Measurements from ENCODE around the gene RPSA. TPM values are rescaled to one million over a fixed set of nuclear protein-coding genes. Genes with fewer than 3 reads are reported as not detected.

RPSA gene
- total and polyA plus RNA-seq, 4 donors, result 657 to 1,968 (median 1,258) TPM

DNA sequence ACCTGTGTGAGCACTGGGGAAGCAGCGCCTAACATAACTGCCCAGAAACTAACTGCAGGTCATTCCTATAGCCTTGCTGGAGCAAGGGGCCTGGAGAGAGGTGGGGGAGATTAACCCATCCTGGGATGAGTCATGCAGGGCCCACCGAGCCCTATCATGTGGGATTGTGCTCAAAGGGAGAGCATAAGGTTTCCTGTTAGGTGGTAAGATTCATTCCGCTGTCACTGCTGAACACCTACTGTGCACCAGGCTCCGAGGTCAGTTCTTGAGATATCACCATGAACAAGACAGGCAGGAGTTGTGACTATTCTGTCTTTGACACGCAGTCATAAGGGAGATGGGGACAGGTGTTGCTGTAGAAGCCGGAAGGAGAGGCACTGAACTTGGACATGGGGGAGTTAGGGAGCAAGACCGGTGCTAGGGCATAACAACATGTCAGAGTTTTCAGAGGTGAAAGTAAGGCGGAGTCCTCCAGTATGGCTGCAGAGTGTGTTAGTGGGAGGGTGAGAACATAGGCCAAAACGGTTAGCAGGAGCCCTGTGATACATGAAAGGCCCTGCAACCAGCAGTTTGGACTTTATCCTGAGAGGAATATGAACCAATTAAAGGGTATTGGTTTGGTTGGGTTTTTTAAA is 20.9 kb upstream of the RPSA start:
- H3K9ac ChIP-seq (ENCODE audit: insufficient read depth in 1 of 2, low read length in 2 of 2), result no peak overlapping the region
- 74 to 83% methylated on average over 9 of the region's 9 CpGs for WGBS, 2 donors
- peaks cover 4 to 9% (median 4%) of the 10 kb centered on the region in 4 donors for H3K36me3 ChIP-seq (ENCODE audit: control insufficient read depth in 4 of 4, insufficient read depth in 4 of 4, low read length in 4 of 4)

DNA sequence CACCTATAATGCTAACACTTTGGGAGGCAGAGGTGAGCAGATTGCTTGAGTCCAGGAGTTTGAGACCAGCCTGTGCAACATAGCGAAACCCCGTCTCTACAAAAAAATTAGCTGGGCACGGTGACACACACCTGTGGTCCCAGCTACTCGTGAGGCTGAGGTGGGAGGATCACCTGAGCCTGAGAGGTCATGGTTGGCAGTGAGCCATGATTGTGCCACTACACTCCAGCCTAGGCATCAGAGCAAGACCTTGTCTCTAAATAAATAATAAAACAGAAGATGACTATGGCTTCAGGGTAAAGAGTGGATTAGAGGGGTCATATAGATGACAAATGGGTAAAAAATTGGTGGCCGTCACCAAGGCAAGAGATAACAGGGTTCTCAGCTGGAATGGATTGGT is 20.2 kb upstream of the RPSA start:
- DNase-seq, result no peak
- Histone ChIP-seq H3K4me3 (no peak overlapping the region), H3K9ac (ENCODE audit: insufficient read depth in 1 of 2, low read length in 2 of 2) (no peak overlapping the region), H3K27me3 (ENCODE audit: control insufficient read depth in 3 of 3, insufficient read depth in 3 of 3, low read length in 2 of 3) (no peaks in the 10 kb centered on the region), H3K27ac (ENCODE audit: low read depth in 1 of 2, low read length in 1 of 2) (no peak overlapping the region), H3K9me3 (ENCODE audit: control insufficient read depth in 4 of 4, insufficient read depth in 3 of 4, low read length in 3 of 4) (no peaks in the 10 kb centered on the region), H3K36me3 (ENCODE audit: control insufficient read depth in 4 of 4, insufficient read depth in 4 of 4, low read length in 4 of 4) (peaks cover 10 to 17% (median 10%) of the 10 kb centered on the region in 4 donors), H3K4me1 (ENCODE audit: control insufficient read depth in 5 of 5, insufficient read depth in 5 of 5, low read length in 5 of 5) (peaks cover 0 to 12% (median 0%) of the 10 kb centered on the region in 5 donors)
- TF ChIP-seq, protein P1, sequence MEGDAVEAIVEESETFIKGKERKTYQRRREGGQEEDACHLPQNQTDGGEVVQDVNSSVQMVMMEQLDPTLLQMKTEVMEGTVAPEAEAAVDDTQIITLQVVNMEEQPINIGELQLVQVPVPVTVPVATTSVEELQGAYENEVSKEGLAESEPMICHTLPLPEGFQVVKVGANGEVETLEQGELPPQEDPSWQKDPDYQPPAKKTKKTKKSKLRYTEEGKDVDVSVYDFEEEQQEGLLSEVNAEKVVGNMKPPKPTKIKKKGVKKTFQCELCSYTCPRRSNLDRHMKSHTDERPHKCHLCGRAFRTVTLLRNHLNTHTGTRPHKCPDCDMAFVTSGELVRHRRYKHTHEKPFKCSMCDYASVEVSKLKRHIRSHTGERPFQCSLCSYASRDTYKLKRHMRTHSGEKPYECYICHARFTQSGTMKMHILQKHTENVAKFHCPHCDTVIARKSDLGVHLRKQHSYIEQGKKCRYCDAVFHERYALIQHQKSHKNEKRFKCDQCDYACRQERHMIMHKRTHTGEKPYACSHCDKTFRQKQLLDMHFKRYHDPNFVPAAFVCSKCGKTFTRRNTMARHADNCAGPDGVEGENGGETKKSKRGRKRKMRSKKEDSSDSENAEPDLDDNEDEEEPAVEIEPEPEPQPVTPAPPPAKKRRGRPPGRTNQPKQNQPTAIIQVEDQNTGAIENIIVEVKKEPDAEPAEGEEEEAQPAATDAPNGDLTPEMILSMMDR (IDR thresholded peaks at IDR 0.05; ENCODE audit: control extremely low read depth, extremely low read depth), result no peak
- no peak for ATAC-seq (ENCODE audit: insufficient read depth, low FRiP score)
- WGBS, 2 donors, result 71 to 74% methylated on average over 5 of the region's 5 CpGs

More for the DNA sequence above, 20.9 kb upstream of the RPSA start:
- Histone ChIP-seq H3K4me1 (ENCODE audit: control insufficient read depth in 5 of 5, insufficient read depth in 5 of 5, low read length in 5 of 5) (peaks cover 0 to 12% (median 0%) of the 10 kb centered on the region in 5 donors), H3K27me3 (ENCODE audit: control insufficient read depth in 3 of 3, insufficient read depth in 3 of 3, low read length in 2 of 3) (no peaks in the 10 kb centered on the region), H3K27ac (ENCODE audit: low read depth in 1 of 2, low read length in 1 of 2) (no peak overlapping the region), H3K4me3 (no peak overlapping the region), H3K9me3 (ENCODE audit: control insufficient read depth in 4 of 4, insufficient read depth in 3 of 4, low read length in 3 of 4) (no peaks in the 10 kb centered on the region)
- ATAC-seq (ENCODE audit: insufficient read depth, low FRiP score) (no peak), DNase-seq (no peak)
- TF ChIP-seq, protein P1 (IDR thresholded peaks at IDR 0.05; ENCODE audit: control extremely low read depth, extremely low read depth), result no peak

DNA sequence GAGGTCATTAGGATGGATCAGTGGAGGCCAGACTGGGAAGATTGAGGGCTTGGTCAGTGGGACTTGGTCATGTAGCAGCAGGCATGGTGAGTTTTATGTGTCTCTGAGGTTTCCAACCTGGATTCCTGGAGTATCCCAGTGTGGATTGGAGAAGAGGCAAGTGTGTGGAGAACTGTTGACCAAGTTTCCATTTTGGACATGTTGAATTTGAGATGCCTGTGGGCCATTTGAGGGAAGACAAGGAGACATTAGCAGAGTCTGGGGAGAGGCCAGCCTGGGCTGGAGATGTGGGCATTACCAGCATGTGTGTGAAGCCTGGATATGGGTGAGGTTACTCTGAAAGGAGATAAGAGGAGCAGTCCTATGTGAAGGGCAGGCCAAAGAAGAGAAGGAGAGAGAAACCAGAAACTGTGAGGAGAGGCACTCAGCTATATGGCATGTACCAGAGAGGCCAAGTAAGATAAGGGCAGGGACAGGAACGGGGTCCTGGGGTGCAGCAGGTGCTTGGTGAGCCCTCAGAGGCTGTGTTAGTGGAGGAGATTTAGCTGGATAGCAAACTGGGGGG is 19.0 kb upstream of the RPSA start:
- no peak overlapping the region for H3K27ac ChIP-seq (ENCODE audit: low read depth in 1 of 2, low read length in 1 of 2)
- no peak overlapping the region for H3K9ac ChIP-seq (ENCODE audit: insufficient read depth in 1 of 2, low read length in 2 of 2)
- DNase-seq, result no peak
- H3K27me3 ChIP-seq (ENCODE audit: control insufficient read depth in 3 of 3, insufficient read depth in 3 of 3, low read length in 2 of 3), result no peaks in the 10 kb centered on the region
- H3K9me3 ChIP-seq (ENCODE audit: control insufficient read depth in 4 of 4, insufficient read depth in 3 of 4, low read length in 3 of 4), result no peaks in the 10 kb centered on the region
- peaks cover 18 to 26% (median 20%) of the 10 kb centered on the region in 4 donors for H3K36me3 ChIP-seq (ENCODE audit: control insufficient read depth in 4 of 4, insufficient read depth in 4 of 4, low read length in 4 of 4)
- TF ChIP-seq, protein P1 (IDR thresholded peaks at IDR 0.05; ENCODE audit: control extremely low read depth, extremely low read depth), result no peak
- no peak overlapping the region for H3K4me3 ChIP-seq
- peaks cover 0 to 12% (median 0%) of the 10 kb centered on the region in 5 donors for H3K4me1 ChIP-seq (ENCODE audit: control insufficient read depth in 5 of 5, insufficient read depth in 5 of 5, low read length in 5 of 5)
- 62 to 87% methylated on average over 1 of the region's 1 CpG for WGBS, 2 donors
- ATAC-seq (ENCODE audit: insufficient read depth, low FRiP score), result no peak
